MCF 10A (cell line): ENCODE data around the gene SPTBN5. TPM values are rescaled to one million over a fixed set of nuclear protein-coding genes. Genes with fewer than 3 reads are reported as not detected.
A peak's percentile ranks its signal among the peaks of the same experiment; 100 is the strongest.

Experiments
- BruUV-seq: library from RNA; stranded (reverse); fragments of 400-500 nt; replicated peaks from 2 replicates; lab custom pipeline; 2021; lab: Mats Ljungman, UMichigan
- CTCF ChIA-PET: fragments of 300-600 bp; sonication (Branson Sonifier 250); formaldehyde crosslinking; extraction: SDS; loops from one replicate; lab custom pipeline; 2021; ENCODE audit warnings: antibody characterized with exemption, inconsistent platforms; lab: Yijun Ruan, JAX
- POLR2A ChIA-PET: fragments of 300-600, 350-650 bp; sonication (Branson Sonifier 250); formaldehyde crosslinking; extraction: SDS; loops from one replicate; lab custom pipeline; 2020; ENCODE audit warnings: antibody characterized with exemption, inconsistent platforms; lab: Yijun Ruan, JAX
- DNase-seq: peaks from one replicate; pipeline ENCODE4 v3.0.0-alpha.2; 2018; ENCODE audit not compliant: unreplicated experiment
- H3K27ac Mint-ChIP-seq: one replicate; pipeline ENCODE4 v1.8.0; 2022; ENCODE audit warnings: mild to moderate bottlenecking, low read depth, mixed read lengths; ENCODE audit not compliant: unreplicated experiment
- H3K27me3 Mint-ChIP-seq: one replicate; pipeline ENCODE4 v1.8.0; 2022; ENCODE audit warnings: mixed read lengths; ENCODE audit not compliant: insufficient read depth, unreplicated experiment
- H3K36me3 Mint-ChIP-seq: one replicate; pipeline ENCODE4 v1.8.0; 2022; ENCODE audit warnings: mild to moderate bottlenecking, moderate library complexity, mixed read lengths; ENCODE audit not compliant: insufficient read depth, unreplicated experiment
- H3K4me1 Mint-ChIP-seq: one replicate; pipeline ENCODE4 v1.8.0; 2022; ENCODE audit warnings: mixed read lengths; ENCODE audit not compliant: insufficient read depth, unreplicated experiment
- H3K4me3 Mint-ChIP-seq: one replicate; pipeline ENCODE4 v1.8.0; 2022; ENCODE audit warnings: mild to moderate bottlenecking, moderate library complexity, mixed read lengths; ENCODE audit not compliant: unreplicated experiment
- H3K9me3 Mint-ChIP-seq: one replicate; pipeline ENCODE4 v1.8.0; 2022; ENCODE audit warnings: mixed read lengths; ENCODE audit not compliant: unreplicated experiment
- CTCF ChIP-seq: fragments of 200-600 bp; IDR thresholded peaks from one replicate; pipeline ENCODE4 v1.8.0; 2022; ENCODE audit warnings: antibody characterized with exemption, mild to moderate bottlenecking; ENCODE audit not compliant: unreplicated experiment
- intact Hi-C: fragments of 100-400 bp; cut with micrococcal nuclease; formaldehyde crosslinking; loops from 2 replicates; pipeline ENCODE4 v1.14.1; 2022
- total RNA-seq: library from RNA; stranded (reverse); gene quantifications from 2 replicates; pipeline ENCODE4 v1.2.3, GENCODE V29; 2022

Gene SPTBN5
- total RNA-seq, 1 experiment from 2014 or later: 1.1 TPM

- no peak for TF ChIP-seq CTCF
- Mint-ChIP-seq H3K27ac (peak overlapping the region; percentile 73), H3K4me1 (no peaks in the 10 kb centered on the region), H3K27me3 (no peaks in the 10 kb centered on the region), H3K9me3 (no peaks in the 10 kb centered on the region), H3K4me3 (no peak overlapping the region), H3K36me3 (peaks cover 50% of the 10 kb centered on the region)
- DNase-seq: no peak
- ChIA-PET CTCF (interaction anchor here (0.9 to 5.8 kb wide), 4 partner anchors 10 to 250 kb away, joined by 3 to 41 read pairs (median 10); no protein-coding TSS in a partner anchor), POLR2A (interaction anchor here (1.4 kb wide), 1 partner anchor 48 kb away, joined by 3 read pairs; no protein-coding TSS in a partner anchor)
- no TSS peak for BruUV-seq
- intact Hi-C loops: no loop called here
Measured at GRCh38 chr15:41820791-41821423, 72.9 kb downstream of the SPTBN5 start.

GRCh38 chr15:41819455-41820050 lies 74.3 kb downstream of the SPTBN5 start:
- TF ChIP-seq CTCF: no peak
- Mint-ChIP-seq H3K36me3 (peaks cover 51% of the 10 kb centered on the region), H3K27ac (no peak overlapping the region), H3K27me3 (no peaks in the 10 kb centered on the region), H3K4me1 (no peaks in the 10 kb centered on the region), H3K4me3 (no peak overlapping the region), H3K9me3 (no peaks in the 10 kb centered on the region)
- DNase-seq: no peak
- BruUV-seq: no TSS peak
- intact Hi-C loops: no loop called here
- ChIA-PET CTCF (interaction anchor here (1.1 to 5.8 kb wide), 3 partner anchors 8 to 47 kb away, joined by 4 to 41 read pairs (median 17); no protein-coding TSS in a partner anchor), POLR2A (no interaction called here)

- Mint-ChIP-seq H3K27me3 (no peaks in the 10 kb centered on the region), H3K4me1 (no peaks in the 10 kb centered on the region), H3K27ac (no peak overlapping the region), H3K4me3 (no peak overlapping the region), H3K36me3 (peaks cover 52% of the 10 kb centered on the region), H3K9me3 (no peaks in the 10 kb centered on the region)
- no peak for TF ChIP-seq CTCF
- ChIA-PET CTCF (interaction anchor here (2.6 kb wide), 1 partner anchor 45 kb away, joined by 10 read pairs; no protein-coding TSS in a partner anchor), POLR2A (no interaction called here)
- intact Hi-C loops: no loop called here
- BruUV-seq: no TSS peak
- no peak for DNase-seq
Measured at GRCh38 chr15:41817781-41818180, 76.1 kb downstream of the SPTBN5 start.

- intact Hi-C loops: no loop called here
- Mint-ChIP-seq H3K4me3 (no peak overlapping the region), H3K36me3 (peaks cover 52% of the 10 kb centered on the region), H3K27me3 (no peaks in the 10 kb centered on the region), H3K27ac (no peak overlapping the region), H3K4me1 (no peaks in the 10 kb centered on the region), H3K9me3 (no peaks in the 10 kb centered on the region)
- no peak for DNase-seq
- CTCF ChIA-PET: interaction anchor here (2.6 kb wide), 1 partner anchor 44 kb away, joined by 10 read pairs; no protein-coding TSS in a partner anchor
- BruUV-seq: no TSS peak
- POLR2A ChIA-PET: interaction anchor here (0.7 kb wide), 1 partner anchor 482 kb away, joined by 3 read pairs; no protein-coding TSS in a partner anchor
- no peak for TF ChIP-seq CTCF
Measured at GRCh38 chr15:41817327-41817726, 76.5 kb downstream of the SPTBN5 start.
